WTC11 (cell line): ENCODE data around the gene ABHD6. TPM values are rescaled to one million over a fixed set of nuclear protein-coding genes. Genes with fewer than 3 reads are reported as not detected.

Source experiments
- ATAC-seq: fragments of 200-7000 bp; cut with Tn5 transposase; 2 replicates; pipeline ENCODE4 v1.10.0; 2021; ENCODE audit warnings: mild to moderate bottlenecking, moderate library complexity
- CTCF ChIA-PET: fragments of 300-600 bp; sonication (Branson Sonifier 250); formaldehyde crosslinking; loops from one replicate; lab custom pipeline; 2021; ENCODE audit warnings: antibody characterized with exemption; lab: Charles Lee
- POLR2A ChIA-PET: fragments of 350-600 bp; sonication (Branson Sonifier 250); formaldehyde crosslinking; loops from one replicate; lab custom pipeline; 2021; ENCODE audit warnings: antibody characterized with exemption; lab: Charles Lee
- DNase-seq: peaks from one replicate; pipeline ENCODE4 v3.0.0; 2021; ENCODE audit warnings: low spot score
- H3K27ac Mint-ChIP-seq: 2 replicates; pipeline ENCODE4 v1.8.0; 2021; ENCODE audit warnings: mixed read lengths
- H3K27me3 Mint-ChIP-seq: 2 replicates; pipeline ENCODE4 v1.8.0; 2021; ENCODE audit warnings: low read depth, mild to moderate bottlenecking, moderate library complexity, mixed read lengths
- H3K36me3 Mint-ChIP-seq: 2 replicates; pipeline ENCODE4 v1.8.0; 2021; ENCODE audit warnings: mixed read lengths
- H3K4me1 Mint-ChIP-seq: 2 replicates; pipeline ENCODE4 v1.8.0; 2022; ENCODE audit warnings: mixed read lengths
- H3K4me3 Mint-ChIP-seq: 2 replicates; pipeline ENCODE4 v1.8.0; 2021; ENCODE audit warnings: mild to moderate bottlenecking, moderate library complexity, mixed read lengths
- H3K9me3 Mint-ChIP-seq: 2 replicates; pipeline ENCODE4 v1.8.0; 2021; ENCODE audit warnings: mixed read lengths
- ATF1 ChIP-seq: sonication (generic); formaldehyde crosslinking; IDR thresholded peaks from 2 replicates; pipeline ENCODE4 v1.8.1; 2023; ENCODE audit warnings: mild to moderate bottlenecking, moderate library complexity, missing genetic modification reagents
- EMX1 ChIP-seq: fragments of 250-450 bp; sonication (Bioruptor Pico); IDR thresholded peaks from 2 replicates; pipeline ENCODE4 v1.8.0; 2021; ENCODE audit warnings: mild to moderate bottlenecking
- FOXP1 ChIP-seq: sonication (generic); formaldehyde crosslinking; IDR thresholded peaks from 2 replicates; pipeline ENCODE4 v1.8.0; 2022; ENCODE audit warnings: missing genetic modification reagents, mild to moderate bottlenecking, moderate library complexity, borderline replicate concordance
- MYBL2 ChIP-seq: sonication (generic); formaldehyde crosslinking; IDR thresholded peaks from 2 replicates; pipeline ENCODE4 v1.8.1; 2023; ENCODE audit warnings: mild to moderate bottlenecking, moderate library complexity, missing genetic modification reagents
- NFYB ChIP-seq: sonication (generic); formaldehyde crosslinking; conservative IDR thresholded peaks from 2 replicates; pipeline ENCODE4 v1.8.0; 2022; ENCODE audit warnings: low read depth, missing genetic modification reagents
- NR1H2 ChIP-seq: sonication (generic); formaldehyde crosslinking; IDR thresholded peaks from 2 replicates; pipeline ENCODE4 v1.9.0; 2021; ENCODE audit warnings: mild to moderate bottlenecking, moderate library complexity, missing genetic modification reagents
- PRRX2 ChIP-seq: fragments of 250-450 bp; sonication (Bioruptor Pico); IDR thresholded peaks from 2 replicates; pipeline ENCODE4 v1.8.0; 2021; ENCODE audit warnings: mild to moderate bottlenecking
- SMAD4 ChIP-seq: sonication (generic); formaldehyde crosslinking; IDR thresholded peaks from 2 replicates; pipeline ENCODE4 v1.8.0; 2022; ENCODE audit warnings: mild to moderate bottlenecking, missing genetic modification reagents
- USF1 ChIP-seq: sonication (generic); formaldehyde crosslinking; IDR thresholded peaks from 2 replicates; pipeline ENCODE4 v1.8.0; 2022; ENCODE audit warnings: mild to moderate bottlenecking, missing genetic modification reagents
- ZNF121 ChIP-seq: sonication (generic); formaldehyde crosslinking; IDR thresholded peaks from 2 replicates; pipeline ENCODE4 v1.8.0; 2023; ENCODE audit warnings: missing genetic modification reagents
- ZNF138 ChIP-seq: sonication (generic); formaldehyde crosslinking; conservative IDR thresholded peaks from 2 replicates; pipeline ENCODE4 v1.8.1; 2022; ENCODE audit warnings: mild to moderate bottlenecking, moderate library complexity, missing genetic modification reagents
- ZNF219 ChIP-seq: sonication (generic); formaldehyde crosslinking; IDR thresholded peaks from 2 replicates; pipeline ENCODE4 v1.8.0; 2023; ENCODE audit warnings: missing genetic modification reagents, mild to moderate bottlenecking, borderline replicate concordance
- ZNF317 ChIP-seq: sonication (generic); formaldehyde crosslinking; IDR thresholded peaks from 2 replicates; pipeline ENCODE4 v1.8.1; 2023; ENCODE audit warnings: low read depth, mild to moderate bottlenecking, moderate library complexity, missing genetic modification reagents, borderline replicate concordance
- ZNF416 ChIP-seq: fragments of 250-450 bp; sonication (Bioruptor Pico); IDR thresholded peaks from 2 replicates; pipeline ENCODE4 v1.9.0; 2021; ENCODE audit warnings: mild to moderate bottlenecking, inconsistent platforms
- ZNF532 ChIP-seq: fragments of 250-450 bp; sonication (Bioruptor Pico); IDR thresholded peaks from 2 replicates; pipeline ENCODE4 v1.9.0; 2021; ENCODE audit warnings: mild to moderate bottlenecking, borderline replicate concordance
- total RNA-seq: library from RNA; stranded (reverse); gene quantifications from 3 replicates; pipeline ENCODE4 v1.2.3, GENCODE V29; 2021
- TF ChIP-seq, protein P1 (sequence below): sonication (generic); formaldehyde crosslinking; IDR thresholded peaks from 2 replicates; pipeline ENCODE4 v1.8.0; 2022; ENCODE audit warnings: mild to moderate bottlenecking, missing genetic modification reagents
- TF ChIP-seq, protein P2 (sequence below): fragments of 250-450 bp; sonication (Bioruptor Pico); IDR thresholded peaks from 2 replicates; pipeline ENCODE4 v1.8.0; 2021; ENCODE audit warnings: mild to moderate bottlenecking
- TF ChIP-seq, protein P3 (sequence below): sonication (generic); formaldehyde crosslinking; IDR thresholded peaks from 2 replicates; pipeline ENCODE4 v1.8.1; 2022; ENCODE audit warnings: mild to moderate bottlenecking, moderate library complexity, missing genetic modification reagents
- TF ChIP-seq, protein P4 (sequence below): fragments of 250-450 bp; sonication (Bioruptor Pico); IDR thresholded peaks from 2 replicates; pipeline ENCODE4 v2.1.2; 2022; ENCODE audit warnings: mild to moderate bottlenecking, moderate library complexity

Gene ABHD6
- total RNA-seq, 1 experiment from 2014 or later, result 5.4 TPM

DNA sequence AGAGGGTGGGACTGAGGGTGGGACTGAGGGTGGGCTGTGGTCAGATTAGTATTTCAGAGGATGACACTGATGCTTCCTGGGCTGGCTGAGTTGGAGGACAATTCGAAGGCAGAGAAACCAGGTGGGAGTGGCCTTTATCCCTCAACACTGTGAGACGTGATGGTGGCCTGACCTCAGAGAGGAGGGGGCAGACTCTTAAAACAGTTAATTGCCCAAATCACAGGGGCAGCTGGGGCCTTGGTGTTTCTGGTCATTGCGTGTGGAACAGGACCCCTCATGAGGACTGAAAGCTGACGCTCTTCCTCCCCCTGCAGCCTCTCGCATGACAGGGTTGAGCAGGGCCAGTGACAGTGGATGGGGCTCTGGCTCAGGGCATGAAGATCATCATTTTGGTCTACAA, 45.5 kb upstream of the ABHD6 start:
- no peaks in the 10 kb centered on the region for H3K9me3 Mint-ChIP-seq
- H3K4me3 Mint-ChIP-seq, result no peak overlapping the region
- no peaks in the 10 kb centered on the region for H3K36me3 Mint-ChIP-seq
- DNase-seq, result no peak
- H3K4me1 Mint-ChIP-seq, result peaks cover 16% of the 10 kb centered on the region
- ChIA-PET POLR2A (no interaction called here), CTCF (interaction anchor here (1.9 to 5.6 kb wide), 2 partner anchors 15 to 25 kb away, joined by 5 to 88 read pairs; no protein-coding TSS in a partner anchor)
- no peak for TF ChIP-seq ZNF532 (CRISPR knock-in tag)
- no peak overlapping the region for H3K27ac Mint-ChIP-seq
- H3K27me3 Mint-ChIP-seq, result no peaks in the 10 kb centered on the region
- ATAC-seq, result no peak

- Mint-ChIP-seq H3K9me3 (no peaks in the 10 kb centered on the region), H3K36me3 (no peaks in the 10 kb centered on the region), H3K4me3 (no peak overlapping the region), H3K27ac (no peak overlapping the region), H3K4me1 (peaks cover 9% of the 10 kb centered on the region), H3K27me3 (no peaks in the 10 kb centered on the region)
- ChIA-PET CTCF (interaction anchor here (1.0 to 1.9 kb wide), 3 partner anchors 23 to 113 kb away, joined by 4 to 5 read pairs (median 5); partner anchors contain the start of genes HTD2 and RPP14), POLR2A (interaction anchor here (0.7 kb wide), 1 partner anchor 103 kb away, joined by 3 read pairs; no protein-coding TSS in a partner anchor)
- DNase-seq (no peak), ATAC-seq (no peak)
- no peak for TF ChIP-seq ZNF219
Measured at GRCh38 chr3:58193682-58194407, 43.7 kb upstream of the ABHD6 start.

DNA sequence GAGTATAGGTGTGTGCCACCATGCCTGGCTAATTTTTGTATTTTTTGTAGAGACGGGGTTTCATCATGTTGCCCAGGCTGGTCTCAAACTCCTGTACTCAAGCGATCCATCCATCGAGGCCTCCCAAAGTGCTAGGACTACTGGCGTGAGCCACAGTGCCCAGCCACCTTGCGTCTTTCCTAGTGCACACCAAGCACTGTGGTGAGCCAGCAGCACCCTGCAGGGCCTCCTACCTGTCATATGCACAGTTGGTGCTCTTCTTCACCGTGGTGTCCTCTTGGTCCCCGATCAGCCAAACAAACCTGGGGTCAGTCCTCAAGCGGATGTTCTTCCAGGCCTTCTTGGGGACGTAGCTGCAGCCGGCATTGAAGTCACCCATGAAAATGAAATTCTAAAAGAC, 40.0 kb upstream of the ABHD6 start:
- ATAC-seq (no peak), DNase-seq (no peak)
- Mint-ChIP-seq H3K4me1 (no peaks in the 10 kb centered on the region), H3K27ac (no peak overlapping the region), H3K27me3 (no peaks in the 10 kb centered on the region), H3K36me3 (no peaks in the 10 kb centered on the region), H3K4me3 (no peak overlapping the region), H3K9me3 (peaks cover 4% of the 10 kb centered on the region; the same call in 1 of the 2 replicates)
- ChIA-PET CTCF (interaction anchor here (1.3 to 2.7 kb wide), 3 partner anchors 10 to 109 kb away, joined by 3 to 15 read pairs (median 9); partner anchors contain the start of genes HTD2 and RPP14), POLR2A (no interaction called here)
- TF ChIP-seq PRRX2 (CRISPR knock-in tag), result no peak
- TF ChIP-seq ZNF416 (CRISPR knock-in tag), result no peak
- TF ChIP-seq NFYB (CRISPR knock-in tag), result no peak
- TF ChIP-seq, protein P1, sequence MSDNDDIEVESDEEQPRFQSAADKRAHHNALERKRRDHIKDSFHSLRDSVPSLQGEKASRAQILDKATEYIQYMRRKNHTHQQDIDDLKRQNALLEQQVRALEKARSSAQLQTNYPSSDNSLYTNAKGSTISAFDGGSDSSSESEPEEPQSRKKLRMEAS (CRISPR knock-in tag), result no peak
- TF ChIP-seq USF1 (CRISPR knock-in tag), result no peak
- no peak for TF ChIP-seq ATF1 (CRISPR knock-in tag)
- no peak for TF ChIP-seq MYBL2 (CRISPR knock-in tag)
- TF ChIP-seq NR1H2 (CRISPR knock-in tag), result no peak
- TF ChIP-seq ZNF317 (CRISPR knock-in tag), result no peak
- TF ChIP-seq SMAD4, result no peak
- no peak for TF ChIP-seq EMX1 (CRISPR knock-in tag)
- TF ChIP-seq FOXP1 (CRISPR knock-in tag), result no peak
- TF ChIP-seq, protein P2, sequence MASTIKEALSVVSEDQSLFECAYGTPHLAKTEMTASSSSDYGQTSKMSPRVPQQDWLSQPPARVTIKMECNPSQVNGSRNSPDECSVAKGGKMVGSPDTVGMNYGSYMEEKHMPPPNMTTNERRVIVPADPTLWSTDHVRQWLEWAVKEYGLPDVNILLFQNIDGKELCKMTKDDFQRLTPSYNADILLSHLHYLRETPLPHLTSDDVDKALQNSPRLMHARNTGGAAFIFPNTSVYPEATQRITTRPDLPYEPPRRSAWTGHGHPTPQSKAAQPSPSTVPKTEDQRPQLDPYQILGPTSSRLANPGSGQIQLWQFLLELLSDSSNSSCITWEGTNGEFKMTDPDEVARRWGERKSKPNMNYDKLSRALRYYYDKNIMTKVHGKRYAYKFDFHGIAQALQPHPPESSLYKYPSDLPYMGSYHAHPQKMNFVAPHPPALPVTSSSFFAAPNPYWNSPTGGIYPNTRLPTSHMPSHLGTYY (CRISPR knock-in tag), result no peak
- no peak for TF ChIP-seq ZNF138 (CRISPR knock-in tag)
- TF ChIP-seq ZNF121 (CRISPR knock-in tag), result no peak
- TF ChIP-seq, protein P3, sequence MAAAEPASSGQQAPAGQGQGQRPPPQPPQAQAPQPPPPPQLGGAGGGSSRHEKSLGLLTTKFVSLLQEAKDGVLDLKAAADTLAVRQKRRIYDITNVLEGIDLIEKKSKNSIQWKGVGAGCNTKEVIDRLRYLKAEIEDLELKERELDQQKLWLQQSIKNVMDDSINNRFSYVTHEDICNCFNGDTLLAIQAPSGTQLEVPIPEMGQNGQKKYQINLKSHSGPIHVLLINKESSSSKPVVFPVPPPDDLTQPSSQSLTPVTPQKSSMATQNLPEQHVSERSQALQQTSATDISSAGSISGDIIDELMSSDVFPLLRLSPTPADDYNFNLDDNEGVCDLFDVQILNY (CRISPR knock-in tag), result no peak
- TF ChIP-seq, protein P4, sequence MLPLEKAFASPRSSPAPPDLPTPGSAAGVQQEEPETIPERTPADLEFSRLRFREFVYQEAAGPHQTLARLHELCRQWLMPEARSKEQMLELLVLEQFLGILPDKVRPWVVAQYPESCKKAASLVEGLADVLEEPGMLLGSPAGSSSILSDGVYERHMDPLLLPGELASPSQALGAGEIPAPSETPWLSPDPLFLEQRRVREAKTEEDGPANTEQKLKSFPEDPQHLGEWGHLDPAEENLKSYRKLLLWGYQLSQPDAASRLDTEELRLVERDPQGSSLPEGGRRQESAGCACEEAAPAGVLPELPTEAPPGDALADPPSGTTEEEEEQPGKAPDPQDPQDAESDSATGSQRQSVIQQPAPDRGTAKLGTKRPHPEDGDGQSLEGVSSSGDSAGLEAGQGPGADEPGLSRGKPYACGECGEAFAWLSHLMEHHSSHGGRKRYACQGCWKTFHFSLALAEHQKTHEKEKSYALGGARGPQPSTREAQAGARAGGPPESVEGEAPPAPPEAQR (CRISPR knock-in tag), result no peak
